ENCODE results near the gene THUMPD3. TPM values are rescaled to one million over a fixed set of nuclear protein-coding genes. Genes with fewer than 3 reads are reported as not detected.
A peak's percentile ranks its signal among the peaks of the same experiment; 100 is the strongest.

THUMPD3 gene
- total and polyA plus RNA-seq, 2 donors from 2014 or later: 31.9 to 44.1 TPM

DNA sequence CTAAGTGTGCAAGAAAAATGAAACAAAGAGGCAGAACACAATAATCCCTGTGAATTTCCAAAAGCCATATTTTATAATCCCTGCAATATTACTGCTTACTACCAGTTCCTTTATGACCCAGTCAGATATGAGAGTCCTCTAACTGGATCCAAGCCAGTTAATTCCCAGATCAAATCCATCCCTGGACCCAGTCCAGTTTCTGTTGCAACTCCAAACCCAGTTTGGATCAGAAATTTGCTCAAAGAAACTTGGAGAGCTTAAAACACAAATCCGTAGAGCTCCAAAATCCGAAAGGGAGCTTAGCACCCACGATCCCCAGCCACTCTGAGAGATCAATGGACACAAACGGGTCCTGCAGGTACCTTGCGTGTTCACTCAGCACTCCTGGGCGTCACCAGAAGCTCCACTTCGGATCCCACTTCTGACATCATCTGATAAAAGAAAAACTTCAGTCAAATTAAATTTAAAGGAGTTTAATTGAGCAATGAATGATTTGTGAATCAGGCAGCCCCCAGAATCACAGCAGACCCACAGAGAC lies 32.6 kb upstream of the THUMPD3 start:
- TF ChIP-seq CTCF (IDR thresholded peaks at IDR 0.05; ENCODE audit: borderline replicate concordance, extremely low read depth, insufficient read depth): no peak
- no peaks in the 10 kb centered on the region for H3K4me1 ChIP-seq (ENCODE audit: control insufficient read depth in 2 of 3, insufficient read depth in 2 of 3, low read depth in 1 of 3, low read length in 3 of 3)
- DNase-seq (no peak), FAIRE-seq (no peak)
- H3K27ac ChIP-seq (ENCODE audit: low read depth in 2 of 2, low read length in 2 of 2): no peak overlapping the region
- H3K36me3 ChIP-seq (ENCODE audit: control insufficient read depth in 2 of 3, insufficient read depth in 3 of 3, low read length in 3 of 3): no peaks in the 10 kb centered on the region
- intact Hi-C loops (cut with DNase I): no loop called here
- H3K4me3 ChIP-seq (ENCODE audit: low read length in 3 of 3): no peak overlapping the region
- H3K9ac ChIP-seq (ENCODE audit: low read length in 3 of 3): no peak overlapping the region
- H3K9me3 ChIP-seq (ENCODE audit: control insufficient read depth in 2 of 3, insufficient read depth in 1 of 3, low read length in 3 of 3): no peaks in the 10 kb centered on the region
- no peaks in the 10 kb centered on the region for H3K27me3 ChIP-seq (ENCODE audit: control insufficient read depth, insufficient read depth, low read length)

DNA sequence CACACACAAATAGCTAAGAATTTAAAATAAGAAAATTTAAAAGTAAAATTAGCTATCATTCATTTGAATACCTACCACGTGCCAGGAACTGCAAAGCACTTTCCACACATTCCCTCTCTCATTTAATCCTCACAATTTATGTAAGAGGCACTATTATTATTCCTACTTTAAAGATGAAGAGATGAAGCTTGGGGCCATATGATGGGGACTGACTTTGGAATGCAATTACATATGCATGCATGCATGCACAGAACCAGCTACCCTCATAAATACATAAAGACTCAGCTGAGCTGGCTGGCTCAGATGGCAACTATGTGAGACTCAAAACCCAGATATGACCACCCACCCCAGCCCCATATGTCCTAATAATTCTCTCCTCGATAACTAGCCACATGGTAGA lies 31.7 kb upstream of the THUMPD3 start:
- Histone ChIP-seq H3K9ac (ENCODE audit: low read length in 3 of 3) (no peak overlapping the region), H3K27ac (ENCODE audit: low read depth in 2 of 2, low read length in 2 of 2) (no peak overlapping the region), H3K27me3 (ENCODE audit: control insufficient read depth, insufficient read depth, low read length) (no peaks in the 10 kb centered on the region), H3K4me3 (ENCODE audit: low read length in 3 of 3) (no peak overlapping the region), H3K9me3 (ENCODE audit: control insufficient read depth in 2 of 3, insufficient read depth in 1 of 3, low read length in 3 of 3) (no peaks in the 10 kb centered on the region), H3K36me3 (ENCODE audit: control insufficient read depth in 2 of 3, insufficient read depth in 3 of 3, low read length in 3 of 3) (no peaks in the 10 kb centered on the region), H3K4me1 (ENCODE audit: control insufficient read depth in 2 of 3, insufficient read depth in 2 of 3, low read depth in 1 of 3, low read length in 3 of 3) (no peaks in the 10 kb centered on the region)
- no peak for FAIRE-seq
- intact Hi-C loops (cut with DNase I): no loop called here
- DNase-seq: peak in 1 of 5 donors; percentile 31
- no peak for TF ChIP-seq CTCF (IDR thresholded peaks at IDR 0.05; ENCODE audit: borderline replicate concordance, extremely low read depth, insufficient read depth)

GRCh38 chr3:9332250-9333030 lies 30.4 kb upstream of the THUMPD3 start:
- Histone ChIP-seq H3K9ac (ENCODE audit: low read length in 3 of 3) (no peak overlapping the region), H3K36me3 (ENCODE audit: control insufficient read depth in 2 of 3, insufficient read depth in 3 of 3, low read length in 3 of 3) (no peaks in the 10 kb centered on the region), H3K9me3 (ENCODE audit: control insufficient read depth in 2 of 3, insufficient read depth in 1 of 3, low read length in 3 of 3) (no peaks in the 10 kb centered on the region), H3K27ac (ENCODE audit: low read depth in 2 of 2, low read length in 2 of 2) (no peak overlapping the region), H3K27me3 (ENCODE audit: control insufficient read depth, insufficient read depth, low read length) (no peaks in the 10 kb centered on the region), H3K4me3 (ENCODE audit: low read length in 3 of 3) (no peak overlapping the region), H3K4me1 (ENCODE audit: control insufficient read depth in 2 of 3, insufficient read depth in 2 of 3, low read depth in 1 of 3, low read length in 3 of 3) (no peaks in the 10 kb centered on the region)
- FAIRE-seq (no peak), DNase-seq (no peak)
- TF ChIP-seq CTCF (IDR thresholded peaks at IDR 0.05; ENCODE audit: borderline replicate concordance, extremely low read depth, insufficient read depth): no peak
- intact Hi-C loops (cut with DNase I): no loop called here
